ENCODE measurements around the gene TACC2.

The TACC2 gene

DNA sequence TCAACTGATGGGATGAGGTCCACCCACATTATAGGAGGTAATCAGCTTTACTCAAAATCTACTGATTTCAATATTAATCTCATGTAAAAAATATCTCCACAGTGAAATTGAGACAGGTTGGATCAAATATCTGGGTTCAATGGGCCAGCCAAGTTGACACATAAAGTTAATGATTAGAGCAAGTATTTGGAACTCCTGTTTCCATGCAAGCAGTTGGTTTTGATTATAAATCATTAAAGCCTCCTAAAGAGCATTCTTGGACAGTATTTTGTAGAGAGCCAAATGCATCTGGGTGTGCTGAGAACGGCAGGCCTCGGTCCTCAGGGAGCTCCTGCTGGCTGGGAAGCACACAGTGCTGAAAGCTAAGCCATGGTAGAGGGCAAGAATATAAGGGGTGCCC is 155.2 kb downstream of the TACC2 start:
- no peak for DNase-seq (ENCODE audit: low spot score)

DNA sequence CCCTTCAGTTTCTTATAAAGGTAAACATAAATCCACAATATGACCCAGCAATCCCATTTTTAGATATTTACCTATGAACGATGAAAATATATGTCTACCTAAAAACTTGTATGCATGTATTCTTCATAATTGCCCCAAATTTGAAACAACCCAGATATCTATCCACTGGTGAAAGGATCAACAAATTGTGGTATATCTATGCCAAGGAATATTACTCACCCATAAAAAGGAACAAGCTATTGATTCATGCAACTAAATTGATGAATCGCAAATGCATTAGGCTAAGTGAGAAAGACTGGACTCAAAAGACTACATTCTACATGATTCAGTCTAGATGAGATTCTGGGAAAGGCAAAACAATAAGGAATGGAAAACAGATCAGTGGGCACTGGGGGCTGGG is 156.2 kb downstream of the TACC2 start:
- no peak for DNase-seq (ENCODE audit: low spot score)

DNA sequence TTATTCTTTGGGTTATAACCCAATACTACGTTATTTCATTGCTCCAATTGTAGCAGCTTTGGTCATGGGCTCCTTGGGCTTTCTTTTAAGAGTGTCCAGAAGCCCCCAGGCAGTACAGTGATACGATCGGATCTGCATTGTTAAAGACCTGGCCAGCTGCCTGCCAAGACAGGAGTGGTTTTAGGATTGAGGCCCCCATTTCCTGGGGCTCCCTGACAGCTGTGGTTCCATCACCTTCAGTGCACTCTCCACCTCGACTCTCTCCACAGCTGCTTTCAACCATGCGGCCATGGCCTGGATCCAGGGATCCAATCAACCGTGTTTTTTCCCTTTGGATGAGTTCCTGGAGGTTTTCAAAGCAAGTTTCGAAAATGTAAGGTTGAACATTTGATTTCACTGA is 158.7 kb downstream of the TACC2 start:
- no peak for DNase-seq (ENCODE audit: low spot score)

GRCh38 chr10:122148876-122149560 is 160.1 kb downstream of the TACC2 start:
- no peak for DNase-seq (ENCODE audit: low spot score)

DNA sequence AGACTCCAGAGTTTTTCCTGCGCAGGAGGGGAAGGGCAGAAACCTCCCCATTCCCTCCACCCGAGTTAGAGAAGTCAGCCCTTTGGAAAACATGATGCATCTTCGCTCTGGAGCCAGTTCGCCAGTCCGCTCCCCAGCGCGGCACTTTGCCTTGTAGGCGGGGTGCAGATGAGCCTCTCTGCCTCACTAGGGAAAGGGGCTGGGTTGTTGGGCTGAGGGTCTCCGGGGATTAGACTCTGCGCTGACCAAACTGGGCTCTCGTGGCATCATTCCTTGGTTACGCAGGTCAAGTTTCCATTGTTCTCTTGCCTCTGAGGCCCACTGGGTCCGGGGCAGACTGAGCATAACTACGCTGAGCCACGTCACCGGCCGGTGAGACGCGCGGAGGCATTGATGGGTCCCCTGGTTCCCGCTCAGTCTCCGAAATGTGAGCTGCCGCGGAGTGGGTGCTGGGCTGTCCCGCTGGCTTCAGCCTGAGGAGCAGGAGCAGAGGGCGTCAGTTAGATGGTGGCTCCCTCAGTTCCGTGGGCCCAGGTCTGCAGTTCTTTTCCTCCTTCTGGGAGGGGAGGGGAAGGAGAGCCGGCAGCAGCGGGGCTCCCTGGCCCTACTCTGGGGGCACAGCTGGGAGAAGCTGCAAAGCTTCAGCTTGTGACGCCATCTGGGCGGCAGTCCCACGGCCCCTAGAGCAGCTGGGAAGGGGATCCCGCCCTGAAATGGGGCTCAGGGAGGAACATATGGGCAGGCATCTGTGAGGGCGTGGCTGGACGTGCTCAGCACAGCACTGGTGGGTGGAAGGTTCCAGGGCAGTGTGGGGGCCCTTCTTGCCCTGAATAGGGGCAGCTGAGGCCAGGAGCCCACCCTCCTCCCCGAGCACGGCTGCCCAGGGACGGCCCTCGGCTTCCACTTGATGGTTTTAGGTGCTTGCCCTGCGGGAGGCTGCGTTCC is 160.9 kb downstream of the TACC2 start:
- no peak for DNase-seq (ENCODE audit: low spot score)

DNA sequence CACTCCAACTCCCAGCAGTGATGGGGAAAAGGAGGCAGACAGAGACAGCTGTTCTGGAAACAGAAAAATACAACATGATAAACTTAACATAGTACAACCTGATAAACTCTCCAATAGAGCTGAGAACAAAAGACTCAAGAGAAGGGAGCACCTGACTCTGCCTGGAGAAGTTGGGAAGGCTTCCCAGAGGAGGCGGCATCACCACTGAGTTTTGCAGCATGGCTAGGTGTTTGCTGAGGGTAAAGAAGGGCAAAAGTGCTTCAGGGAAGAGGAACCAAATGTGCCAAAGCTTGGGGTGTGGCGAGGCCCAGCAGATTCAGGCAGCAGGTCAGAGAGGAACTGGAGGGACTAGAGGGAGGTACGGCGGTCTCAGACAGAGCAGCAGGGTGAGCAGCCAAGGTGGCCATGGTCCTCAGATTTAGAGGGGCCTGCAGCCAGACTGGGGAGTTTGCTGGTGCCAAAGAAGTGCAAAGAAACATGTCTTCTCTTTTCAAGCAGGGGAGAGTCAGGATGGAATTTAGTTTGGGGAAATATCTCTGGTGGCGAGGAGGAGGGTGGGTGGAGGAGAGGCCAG is 162.2 kb downstream of the TACC2 start:
- no peak for DNase-seq (ENCODE audit: low spot score)

DNA sequence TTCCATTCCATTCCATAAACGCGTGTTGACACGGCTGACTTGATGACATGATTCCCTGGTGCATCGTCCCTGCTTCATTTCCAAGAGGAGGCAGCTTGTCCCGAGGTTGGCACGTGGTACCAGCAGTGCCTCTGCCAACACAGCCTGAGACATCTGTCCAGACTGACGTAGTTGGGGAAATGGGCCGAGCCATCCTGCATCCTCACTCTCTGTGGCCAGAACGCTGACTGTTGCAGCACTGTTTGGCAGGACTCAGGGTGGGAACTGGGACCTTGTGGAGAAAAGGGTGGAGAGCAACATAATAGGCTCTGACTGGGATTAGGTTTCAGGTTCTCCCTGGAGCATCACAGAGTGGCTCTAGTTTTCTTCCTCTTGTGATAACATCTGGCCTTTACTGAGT is 163.6 kb downstream of the TACC2 start:
- peak; percentile 96 for DNase-seq (ENCODE audit: low spot score)

DNA sequence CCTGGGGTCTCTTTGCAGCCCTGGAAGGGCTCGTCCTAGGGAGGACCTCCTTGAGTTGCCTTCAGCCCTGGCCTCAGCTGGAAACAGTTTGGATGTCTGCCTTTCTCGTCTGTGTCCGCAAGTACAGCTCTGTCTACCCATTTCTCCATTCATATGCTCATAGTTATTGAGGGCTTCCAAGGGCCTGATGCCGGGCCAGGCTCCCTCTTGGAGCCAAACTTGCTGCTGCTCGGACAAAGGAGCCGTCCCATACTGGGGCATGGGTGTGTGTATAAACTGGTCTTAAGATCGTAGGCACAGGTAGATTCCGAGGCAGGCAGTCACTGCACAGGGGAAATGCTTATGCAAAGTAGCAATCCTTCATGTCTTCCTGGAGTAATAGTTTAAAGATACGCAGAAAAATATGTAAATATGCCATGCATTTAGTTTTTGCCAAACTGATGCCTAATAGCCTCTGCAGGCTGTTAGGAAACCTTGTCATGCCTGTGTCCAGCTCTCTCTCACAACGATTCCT is 165.1 kb downstream of the TACC2 start:
- DNase-seq (ENCODE audit: low spot score): no peak

- peak; percentile 55 for DNase-seq (ENCODE audit: low spot score)
Observed at GRCh38 chr10:122154545-122155366, 165.8 kb downstream of the TACC2 start.

DNA sequence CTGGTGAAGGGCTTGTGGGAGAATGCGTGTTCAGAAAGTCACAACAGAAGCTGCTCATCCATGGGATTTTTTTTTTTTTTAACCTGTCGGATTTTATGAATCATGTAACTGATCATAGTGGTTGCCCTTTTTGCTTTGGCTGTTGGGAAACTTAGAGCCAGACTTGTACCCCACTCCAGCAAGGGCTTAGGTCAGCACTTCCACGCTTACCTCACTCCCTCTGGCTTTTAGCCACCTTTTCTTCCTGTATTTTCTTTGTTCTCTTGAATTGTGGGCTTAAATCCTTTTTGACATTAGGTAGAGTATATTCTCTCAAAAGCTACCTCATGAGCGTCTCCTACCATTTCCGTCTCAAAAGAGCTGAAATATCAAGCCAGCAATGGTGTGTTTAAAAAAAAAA is 168.5 kb downstream of the TACC2 start:
- DNase-seq (ENCODE audit: low spot score): no peak

- DNase-seq (ENCODE audit: low spot score): no peak
Observed at GRCh38 chr10:122158362-122158761, 169.4 kb downstream of the TACC2 start.

DNA sequence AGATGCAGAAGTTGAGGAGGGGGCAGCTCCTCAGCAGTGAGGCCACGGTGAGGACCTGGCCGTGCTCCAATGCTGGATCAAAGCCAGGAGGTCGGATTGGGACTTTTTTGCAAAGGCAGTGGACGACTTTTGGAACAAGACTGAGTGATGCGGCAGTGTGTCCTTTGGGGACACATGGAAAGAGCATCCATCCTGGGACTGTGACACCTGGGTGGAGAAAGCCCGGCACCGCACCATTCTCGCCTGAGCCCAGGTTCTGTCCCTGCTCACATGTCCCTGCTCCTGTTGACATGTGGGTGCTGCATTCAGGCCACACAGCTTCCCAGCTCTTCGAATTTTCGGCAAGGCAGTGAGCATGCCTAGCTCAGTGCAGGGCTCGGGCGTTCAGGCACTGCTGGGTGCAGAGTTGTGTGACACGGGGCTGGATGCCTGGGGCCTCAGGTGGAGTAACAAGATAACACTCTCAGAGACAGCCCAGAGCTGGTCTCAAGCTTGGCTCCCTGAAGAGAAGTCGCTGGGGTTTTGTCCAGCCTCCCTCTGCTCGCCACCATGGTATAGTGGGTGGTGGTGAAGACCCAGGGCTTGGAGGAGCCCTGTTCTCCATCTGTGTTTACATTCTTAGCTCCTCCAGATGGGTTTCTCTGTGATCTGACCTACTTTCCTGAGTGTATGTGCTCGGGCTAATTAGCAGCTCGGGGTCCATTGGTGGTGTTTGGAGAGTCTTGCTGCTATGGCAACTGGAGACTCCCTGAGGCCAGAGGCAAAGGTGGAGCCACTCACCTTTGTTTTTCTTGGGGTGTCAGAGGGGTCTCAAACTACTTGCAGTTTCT is 170.4 kb downstream of the TACC2 start:
- no peak for DNase-seq (ENCODE audit: low spot score)

- no peak for DNase-seq (ENCODE audit: low spot score)
Observed at GRCh38 chr10:122161795-122162194, 172.8 kb downstream of the TACC2 start.

DNA sequence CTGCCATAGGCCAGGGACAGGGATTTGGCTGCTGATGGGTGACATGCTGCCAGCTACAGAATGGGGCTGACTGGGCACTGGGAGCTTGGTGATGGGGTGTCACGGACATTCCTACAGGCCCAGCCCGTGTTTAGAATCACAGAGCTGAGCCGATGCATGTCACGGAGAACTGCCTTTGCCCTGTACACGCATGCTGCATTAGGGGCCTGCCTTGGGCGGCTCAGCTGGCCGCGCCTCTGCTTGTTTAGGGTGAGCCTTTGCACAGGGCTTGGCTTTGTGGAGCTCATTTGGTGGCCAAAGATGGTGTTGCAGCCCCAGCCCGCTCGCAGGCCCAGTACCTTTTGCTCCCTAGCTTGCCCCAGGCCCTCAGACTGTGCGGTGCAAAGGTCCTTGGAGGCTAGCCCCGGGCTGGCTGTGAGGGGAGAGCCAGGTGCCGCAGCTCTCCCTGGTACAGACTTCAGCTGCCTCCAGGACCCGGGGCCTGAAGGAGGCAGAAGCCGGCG is 173.8 kb downstream of the TACC2 start:
- no peak for DNase-seq (ENCODE audit: low spot score)

GRCh38 chr10:122163174-122164022 is 174.4 kb downstream of the TACC2 start:
- DNase-seq (ENCODE audit: low spot score): no peak

DNA sequence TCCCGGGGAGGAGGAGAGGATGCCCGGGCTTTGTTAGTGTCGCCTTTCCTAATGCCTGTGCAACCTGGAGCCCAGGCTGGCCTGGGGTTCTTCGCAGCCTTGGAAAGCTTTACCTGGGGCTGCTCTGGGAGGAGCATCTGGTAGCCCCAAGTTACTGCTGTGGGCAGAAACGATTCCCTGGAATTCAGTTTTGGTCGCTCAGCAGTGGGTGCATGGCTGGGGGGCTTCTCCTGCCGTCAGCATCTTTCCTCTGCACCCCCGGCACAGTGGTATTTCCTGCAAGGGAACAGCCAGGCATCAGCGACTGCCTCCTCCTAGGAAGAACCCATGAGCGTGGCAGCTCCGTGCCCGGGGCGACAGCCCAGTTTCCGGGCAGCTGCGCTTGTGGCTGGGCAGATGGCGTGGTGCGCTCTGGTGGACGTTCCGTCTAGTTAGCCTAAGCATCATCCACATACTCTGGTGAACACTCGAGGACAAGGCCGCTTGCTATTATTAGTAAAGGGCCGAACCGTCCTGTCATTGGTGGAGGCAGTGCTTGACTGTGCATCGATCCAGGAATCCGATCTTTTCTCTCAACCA is 175.1 kb downstream of the TACC2 start:
- DNase-seq (ENCODE audit: low spot score): peak; percentile 63

DNA sequence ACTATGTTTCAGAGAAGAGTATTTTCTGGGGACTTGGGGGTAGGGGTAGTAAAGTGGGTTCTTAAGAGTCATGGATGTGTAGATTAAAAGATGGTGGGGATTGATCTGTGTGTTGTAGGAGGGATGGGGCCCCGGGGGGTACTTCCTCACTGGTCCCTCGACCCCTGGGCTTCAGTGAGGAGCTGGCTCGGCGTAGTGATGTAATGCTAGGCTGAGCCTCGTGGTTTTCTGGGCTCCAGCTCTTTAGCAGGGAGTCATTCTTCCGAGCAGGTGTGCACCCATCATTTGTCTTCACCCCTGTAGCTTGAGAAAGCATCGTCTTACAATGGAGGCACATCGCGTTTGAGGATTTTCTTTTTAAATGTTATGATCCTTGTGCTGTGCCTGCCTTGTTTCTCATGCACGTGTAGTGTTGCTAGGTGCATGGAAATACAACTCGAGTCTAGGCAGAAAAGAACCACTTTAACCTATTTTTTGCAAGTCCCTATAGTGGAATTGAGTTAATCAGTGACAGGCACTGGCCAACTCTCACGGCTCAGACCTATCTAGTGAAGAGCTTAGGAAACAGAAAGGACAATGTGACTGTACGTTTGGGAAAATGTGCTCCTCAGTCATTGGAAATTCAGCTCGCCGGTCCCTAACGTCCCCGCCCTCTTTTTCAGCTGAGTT is 176.0 kb downstream of the TACC2 start:
- DNase-seq (ENCODE audit: low spot score): no peak

DNA sequence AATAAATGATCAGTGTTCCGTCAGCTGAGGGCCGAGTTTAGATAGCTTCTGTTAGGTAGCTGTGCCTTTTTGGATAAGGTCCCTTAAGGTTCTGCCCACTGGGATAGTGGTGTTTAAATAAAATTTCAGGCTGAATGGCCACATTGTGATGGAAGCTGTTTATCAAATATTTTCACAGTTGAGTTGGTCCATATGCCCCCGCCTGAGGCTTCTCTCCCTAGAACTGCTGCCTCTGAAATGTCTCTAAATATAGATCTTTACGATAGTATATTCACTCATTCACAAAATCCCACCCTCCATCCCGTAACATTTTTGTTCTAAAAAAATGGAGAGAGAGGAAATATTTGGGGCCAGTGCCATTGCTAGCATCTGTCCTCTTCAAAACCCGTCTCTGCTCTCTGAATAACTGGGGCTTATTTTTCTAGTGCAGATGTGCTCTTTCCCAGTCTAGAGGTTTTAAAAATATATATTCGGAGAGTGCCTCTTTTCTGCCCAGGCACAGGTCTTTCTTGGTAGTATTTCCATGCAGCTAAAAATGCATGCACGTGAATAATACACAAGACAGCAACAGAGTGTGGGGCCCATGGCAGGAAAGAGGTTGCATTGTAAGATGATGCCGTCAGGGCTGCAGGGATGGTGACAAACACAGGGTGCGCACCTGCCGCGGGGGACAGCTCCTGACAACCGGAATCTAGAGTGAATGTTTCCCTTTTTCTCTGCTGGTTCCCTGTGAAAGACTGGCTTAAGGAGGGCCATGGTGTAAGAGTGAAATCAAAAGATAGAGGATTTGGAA is 176.7 kb downstream of the TACC2 start:
- no peak for DNase-seq (ENCODE audit: low spot score)
